H9 (cell line): ENCODE data around the gene MAPK4. TPM values are rescaled to one million over a fixed set of nuclear protein-coding genes. Genes with fewer than 3 reads are reported as not detected.
"Not testable (repeated sequence)": the region's sequence is repeated elsewhere in the genome, so short reads cannot be mapped to it uniquely, and the experiment has no call there.

Source experiments
- DNase-seq: peaks from one replicate; pipeline ENCODE4 v3.0.0-alpha.2; 2017
- H2AFZ ChIP-seq: one replicate; pipeline ENCODE4 v1.6.1; 2013; ENCODE audit warnings: mild to moderate bottlenecking, low read length, control low read depth, moderate library complexity
- H2AK5ac ChIP-seq: 2 replicates; pipeline ENCODE4 v1.6.1; 2013; ENCODE audit warnings: low read length, control low read depth, mixed read lengths; ENCODE audit not compliant: insufficient read length
- H2BK120ac ChIP-seq: one replicate; pipeline ENCODE4 v1.6.1; 2013; ENCODE audit warnings: low read depth, mild to moderate bottlenecking, low read length, control low read depth, inconsistent platforms; ENCODE audit not compliant: poor library complexity, severe bottlenecking
- H2BK12ac ChIP-seq: 2 replicates; pipeline ENCODE4 v1.6.1; 2013; ENCODE audit warnings: low read length, control low read depth, mixed read lengths, low read depth; ENCODE audit not compliant: insufficient read length
- H2BK15ac ChIP-seq: 2 replicates; pipeline ENCODE4 v1.6.1; 2013; ENCODE audit warnings: low read depth, low read length, control low read depth
- H2BK20ac ChIP-seq: one replicate; pipeline ENCODE4 v1.6.1; 2013; ENCODE audit warnings: low read depth, mild to moderate bottlenecking, low read length, control low read depth, inconsistent platforms; ENCODE audit not compliant: poor library complexity, severe bottlenecking
- H2BK5ac ChIP-seq: 2 replicates; pipeline ENCODE4 v1.6.1; 2013; ENCODE audit warnings: low read length, control low read depth, mixed read lengths; ENCODE audit not compliant: insufficient read length
- H3K14ac ChIP-seq: 2 replicates; pipeline ENCODE4 v1.6.1; 2013; ENCODE audit warnings: low read length, control low read depth; ENCODE audit not compliant: insufficient read depth
- H3K18ac ChIP-seq: 2 replicates; pipeline ENCODE4 v1.6.1; 2013; ENCODE audit warnings: low read depth, mild to moderate bottlenecking, mixed read lengths, low read length, control low read depth; ENCODE audit not compliant: insufficient read length
- H3K23ac ChIP-seq: 2 replicates; pipeline ENCODE4 v1.6.1; 2013; ENCODE audit warnings: low read length, control low read depth, mixed read lengths, low read depth; ENCODE audit not compliant: insufficient read length
- H3K23me2 ChIP-seq: 2 replicates; pipeline ENCODE4 v1.6.1; 2013; ENCODE audit warnings: low read depth, mild to moderate bottlenecking, mixed read lengths, low read length, control low read depth; ENCODE audit not compliant: insufficient read length, poor library complexity, severe bottlenecking
- H3K27ac ChIP-seq: 2 replicates; pipeline ENCODE4 v1.5.1; 2013; ENCODE audit warnings: low read length, control low read depth, mixed read lengths, low read depth; ENCODE audit not compliant: insufficient read length
- H3K27me3 ChIP-seq: 2 replicates; pipeline ENCODE4 v1.6.1; 2013; ENCODE audit warnings: low read length, control low read depth, inconsistent platforms; ENCODE audit not compliant: insufficient read depth
- H3K4ac ChIP-seq: 2 replicates; pipeline ENCODE4 v1.6.1; 2013; ENCODE audit warnings: low read depth, mild to moderate bottlenecking, control low read depth, inconsistent platforms, low read length, moderate library complexity
- H3K4me1 ChIP-seq: 2 replicates; pipeline ENCODE4 v1.6.1; 2013; ENCODE audit warnings: low read length, control low read depth, inconsistent platforms; ENCODE audit not compliant: insufficient read depth
- H3K4me2 ChIP-seq: 2 replicates; pipeline ENCODE4 v1.6.1; 2013; ENCODE audit warnings: low read length, control low read depth, mixed read lengths; ENCODE audit not compliant: insufficient read length, insufficient read depth
- H3K56ac ChIP-seq: 2 replicates; pipeline ENCODE4 v1.6.1; 2013; ENCODE audit warnings: low read depth, mild to moderate bottlenecking, mixed read lengths, low read length, control low read depth; ENCODE audit not compliant: insufficient read length
- H3K79me1 ChIP-seq: 2 replicates; pipeline ENCODE4 v1.6.1; 2013; ENCODE audit warnings: low read depth, mild to moderate bottlenecking, moderate library complexity, low read length, control low read depth, inconsistent platforms; ENCODE audit not compliant: insufficient read depth, poor library complexity, severe bottlenecking
- H3K79me2 ChIP-seq: 2 replicates; pipeline ENCODE4 v1.6.1; 2013; ENCODE audit warnings: low read length, control low read depth, inconsistent platforms; ENCODE audit not compliant: insufficient read depth
- H3K9ac ChIP-seq: 2 replicates; pipeline ENCODE4 v1.6.1; 2013; ENCODE audit warnings: low read length, control low read depth, mixed read lengths; ENCODE audit not compliant: insufficient read length; ENCODE audit errors: extremely low read depth
- H3K9me3 ChIP-seq: one replicate; pipeline ENCODE4 v1.6.1; 2013; ENCODE audit warnings: low read depth, low read length, inconsistent platforms; ENCODE audit not compliant: control insufficient read depth
- H3T11ph ChIP-seq: one replicate; pipeline ENCODE4 v1.6.1; 2013; ENCODE audit warnings: mild to moderate bottlenecking, low read length, control low read depth, inconsistent platforms
- H4K20me1 ChIP-seq: one replicate; pipeline ENCODE4 v1.6.1; 2013; ENCODE audit not compliant: control insufficient read depth, insufficient read length, insufficient read depth
- H4K5ac ChIP-seq: 2 replicates; pipeline ENCODE4 v1.6.1; 2013; ENCODE audit warnings: low read depth, mild to moderate bottlenecking, mixed read lengths, low read length, control low read depth; ENCODE audit not compliant: insufficient read length
- H4K8ac ChIP-seq: replicated peaks from 2 replicates; pipeline ENCODE4 v1.6.1; 2013; ENCODE audit warnings: low read length, control low read depth, mixed read lengths, low read depth; ENCODE audit not compliant: insufficient read length
- H4K91ac ChIP-seq: 2 replicates; pipeline ENCODE4 v1.6.1; 2013; ENCODE audit warnings: low read depth, mild to moderate bottlenecking, moderate library complexity, mixed read lengths, low read length, control low read depth; ENCODE audit not compliant: insufficient read length
- H3K27ac Mint-ChIP-seq, 3 experiments: 2 replicates in 2 of 3; 3 replicates in 1 of 3; pipeline ENCODE4 v1.8.0; 2020 to 2021; ENCODE audit warnings: mixed read lengths in 3 of 3, mild to moderate bottlenecking in 1 of 3, moderate library complexity in 1 of 3
- H3K27me3 Mint-ChIP-seq: 2 replicates; pipeline ENCODE4 v1.8.0; 2021; ENCODE audit warnings: low read depth, mild to moderate bottlenecking, moderate library complexity, mixed read lengths
- H3K36me3 Mint-ChIP-seq, 3 experiments: 2 replicates in 2 of 3; 3 replicates in 1 of 3; pipeline ENCODE4 v1.8.0; 2020 to 2021; ENCODE audit warnings: low read depth in 3 of 3, mixed read lengths in 3 of 3; ENCODE audit not compliant: insufficient read depth in 1 of 3
- H3K4me1 Mint-ChIP-seq, 2 experiments: 2 replicates each; pipeline ENCODE4 v1.8.0; 2020; ENCODE audit warnings: mixed read lengths in 2 of 2
- H3K4me3 Mint-ChIP-seq, 2 experiments: 2 replicates in 1 of 2; 3 replicates in 1 of 2; pipeline ENCODE4 v1.8.0; 2020 to 2021; ENCODE audit warnings: mild to moderate bottlenecking in 2 of 2, mixed read lengths in 2 of 2, moderate library complexity in 1 of 2
- H3K9me3 Mint-ChIP-seq, 2 experiments: 2 replicates in 1 of 2; 3 replicates in 1 of 2; pipeline ENCODE4 v1.8.0; 2020; ENCODE audit warnings: mild to moderate bottlenecking in 2 of 2, mixed read lengths in 2 of 2, moderate library complexity in 1 of 2
- WGBS: extraction: QIAGEN DNeasy Blood & Tissue Kit; methylation state at CpG from one replicate; pipeline ENCODE4 v1.1.7; 2013; ENCODE audit warnings: missing lambda C conversion rate, low lambda C conversion rate, mixed read lengths; ENCODE audit not compliant: insufficient read length; ENCODE audit errors: extremely low coverage; 5-methylcytosine and 5-hydroxymethylcytosine counted together
- total RNA-seq: library from RNA; stranded (reverse); gene quantifications from 2 replicates; pipeline ENCODE4 v1.2.1, GENCODE V29; 2021

The MAPK4 gene
- total RNA-seq, 1 experiment from 2014 or later: 1.6 TPM

GRCh38 chr18:50544476-50544875 lies 15.4 kb upstream of the MAPK4 start:
- H3K4me1 Mint-ChIP-seq, H4K91ac ChIP-seq, H2BK120ac ChIP-seq, H3K23me2 ChIP-seq, H3T11ph ChIP-seq, H2BK20ac ChIP-seq, H3K79me1 ChIP-seq, H2BK5ac ChIP-seq, H2BK15ac ChIP-seq, DNase-seq, H3K4me3 Mint-ChIP-seq, H3K27ac ChIP-seq, H2AFZ ChIP-seq, H3K79me2 ChIP-seq, H2BK12ac ChIP-seq, H3K27me3 ChIP-seq, H3K4me2 ChIP-seq, H3K23ac ChIP-seq, H2AK5ac ChIP-seq, H4K8ac ChIP-seq, H4K5ac ChIP-seq, H4K20me1 ChIP-seq, H3K14ac ChIP-seq, H3K4ac ChIP-seq, H3K56ac ChIP-seq, H3K27ac Mint-ChIP-seq, H3K9me3 ChIP-seq, H3K36me3 Mint-ChIP-seq, H3K9me3 Mint-ChIP-seq, H3K9ac ChIP-seq, H3K4me1 ChIP-seq, H3K18ac ChIP-seq: not testable (repeated sequence)
- peaks cover 10% of the 10 kb centered on the region for H3K27me3 Mint-ChIP-seq
- WGBS: no CpG with 5 or more reads among the region's 4 CpGs
